Osteoblast (primary cell): ENCODE results near the gene INTS15. TPM values are rescaled to one million over a fixed set of nuclear protein-coding genes. Genes with fewer than 3 reads are reported as not detected.
A peak's percentile ranks its signal among the peaks of the same experiment; 100 is the strongest.

Experiments used
- DNase-seq: peaks from one replicate; pipeline ENCODE4 v3.0.0; 2011; ENCODE audit warnings: low spot score, mixed read lengths; ENCODE audit not compliant: insufficient read length; ENCODE audit errors: missing footprints
- H2AFZ ChIP-seq: 2 replicates; pipeline ENCODE4 v1.6.0; 2011; ENCODE audit warnings: mild to moderate bottlenecking, low read length
- H3K27ac ChIP-seq: 2 replicates; pipeline ENCODE4 v1.5.1; 2011; ENCODE audit warnings: mild to moderate bottlenecking, low read depth, low read length, moderate library complexity
- H3K27me3 ChIP-seq: 2 replicates; pipeline ENCODE4 v1.6.0; 2012; ENCODE audit warnings: mild to moderate bottlenecking, control low read depth, inconsistent platforms, low read length, moderate library complexity; ENCODE audit not compliant: insufficient read depth
- H3K36me3 ChIP-seq: 2 replicates; pipeline ENCODE4 v1.5.1; 2011; ENCODE audit warnings: mild to moderate bottlenecking, low read length, control low read depth, moderate library complexity; ENCODE audit not compliant: insufficient read depth
- H3K4me1 ChIP-seq: 2 replicates; pipeline ENCODE4 v1.5.1; 2011; ENCODE audit warnings: mild to moderate bottlenecking, low read length, control low read depth, moderate library complexity; ENCODE audit not compliant: insufficient read depth
- H3K4me2 ChIP-seq: 2 replicates; pipeline ENCODE4 v1.6.0; 2011; ENCODE audit warnings: mild to moderate bottlenecking, low read length; ENCODE audit not compliant: insufficient read depth
- H3K4me3 ChIP-seq: fragments of 200-600 bp; sonication (generic); 3 replicates; pipeline ENCODE4 v1.5.1; 2012; ENCODE audit warnings: mild to moderate bottlenecking, low read length, inconsistent platforms; ENCODE audit not compliant: insufficient read depth
- H3K79me2 ChIP-seq: 2 replicates; pipeline ENCODE4 v1.6.0; 2012; ENCODE audit warnings: mild to moderate bottlenecking, low read length, control low read depth, inconsistent platforms; ENCODE audit not compliant: insufficient read depth
- H3K9me3 ChIP-seq: 2 replicates; pipeline ENCODE4 v1.5.1; 2011; ENCODE audit warnings: low read depth, low read length, control low read depth
- H4K20me1 ChIP-seq: 2 replicates; pipeline ENCODE4 v1.6.0; 2012; ENCODE audit warnings: mild to moderate bottlenecking, low read length, control low read depth; ENCODE audit not compliant: insufficient read depth
- CTCF ChIP-seq: IDR thresholded peaks from 2 replicates; pipeline ENCODE4 v1.5.1; 2011; ENCODE audit warnings: mild to moderate bottlenecking, low read depth, low read length, moderate library complexity; ENCODE audit errors: extremely low read depth
- total RNA-seq: library from RNA; depleted of rRNA; stranded (reverse); fragments of >200 nt; gene quantifications from 2 replicates; pipeline ENCODE4 v1.2.3, GENCODE V29; 2012

Gene INTS15
- total RNA-seq, 1 donor: 11.9 TPM

DNA sequence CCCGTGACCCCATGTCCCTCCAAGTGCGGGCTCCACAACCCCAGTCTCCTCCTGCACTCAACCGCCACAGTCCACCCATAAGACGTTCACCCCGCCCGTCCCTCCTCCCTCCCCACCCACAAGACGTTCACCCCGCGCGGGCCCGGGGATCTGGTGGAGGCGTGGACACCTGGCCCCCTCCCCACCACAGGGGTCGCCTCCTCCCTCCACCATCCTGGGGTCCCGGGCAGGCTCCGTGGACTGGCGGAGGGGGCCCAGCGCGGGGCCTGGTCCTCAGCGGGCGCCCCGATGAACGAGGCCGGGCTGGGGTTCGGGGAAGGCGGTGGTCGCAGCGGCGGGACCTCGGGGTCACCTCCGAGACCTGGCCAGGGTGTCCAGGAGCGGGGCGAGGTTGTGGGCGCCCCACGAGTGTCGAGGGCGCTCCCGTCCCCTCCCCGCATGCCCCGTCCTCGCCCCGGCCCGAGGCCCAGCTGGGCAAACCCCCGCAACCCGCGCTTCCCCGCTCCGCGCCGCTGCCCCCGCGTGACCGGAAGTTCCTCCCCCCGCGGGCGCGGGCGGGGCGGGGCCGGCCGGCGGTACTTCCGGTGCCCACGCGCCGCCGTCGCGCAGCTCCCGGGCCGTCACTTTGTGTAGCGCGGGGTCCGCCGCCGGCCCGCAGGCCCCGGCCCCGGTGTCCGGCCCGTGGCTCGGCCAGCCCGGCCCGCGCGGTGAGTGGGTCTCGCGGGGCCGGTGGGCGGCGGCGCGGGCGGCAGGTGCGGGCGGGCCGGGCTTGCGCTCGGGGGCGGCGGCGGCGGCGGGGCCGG, 47.1 kb downstream of the INTS15 start, which contains the start of gene ZNF316:
ZNF316 (plus strand) TSS at position 578 of the 803 bp plus-strand sequence. CDS start 5,092 bp downstream, outside the sequence.
- Histone ChIP-seq H3K4me1 (no peaks in the 10 kb centered on the region), H3K4me2 (peak within 1 kb of the TSS; percentile 90), H4K20me1 (peaks cover 24% of the 10 kb centered on the region), H3K27ac (peak within 1 kb of the TSS; percentile 23), H3K9me3 (no peaks in the 10 kb centered on the region), H3K36me3 (peaks cover 11% of the 10 kb centered on the region), H3K27me3 (no peaks in the 10 kb centered on the region), H2AFZ (peak within 1 kb of the TSS; percentile 62), H3K79me2 (peaks cover 46% of the 10 kb centered on the region), H3K4me3 (peak within 1 kb of the TSS; percentile 81)
- peak; percentile 100 for DNase-seq
- TF ChIP-seq CTCF: no peak

GRCh38 chr7:6637544-6638229, 47.9 kb downstream of the INTS15 start:
- peak; percentile 98 for DNase-seq
- no peaks in the 10 kb centered on the region for H3K27me3 ChIP-seq
- no peak overlapping the region for H2AFZ ChIP-seq

DNA sequence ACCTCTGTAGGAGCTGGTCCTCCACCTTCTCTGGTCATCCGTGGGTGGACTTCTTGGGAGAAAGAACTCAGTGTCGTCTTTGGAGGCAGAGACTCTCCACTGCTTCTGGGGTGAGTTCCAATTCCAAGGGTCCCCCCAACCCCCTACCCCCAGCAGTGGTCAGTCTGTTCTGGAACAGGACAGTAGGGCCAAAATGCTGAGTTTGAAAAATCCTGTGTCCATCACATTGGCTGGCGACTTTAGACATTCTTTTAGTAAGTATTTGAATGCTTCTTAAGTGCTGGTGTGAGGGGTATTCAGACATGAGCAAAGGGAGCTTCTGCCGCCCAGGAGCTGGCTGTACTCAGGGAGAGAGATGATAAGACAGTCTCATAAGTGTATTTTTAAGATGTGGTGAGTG, 49.2 kb downstream of the INTS15 start:
- Histone ChIP-seq H3K4me2 (peak overlapping the region; percentile 90), H3K79me2 (peaks cover 46% of the 10 kb centered on the region)
- no peak for DNase-seq

More at GRCh38 chr7:6637544-6638229, 47.9 kb downstream of the INTS15 start:
- peak overlapping the region; percentile 90 for H3K4me2 ChIP-seq
- H3K36me3 ChIP-seq: peaks cover 13% of the 10 kb centered on the region
- peaks cover 24% of the 10 kb centered on the region for H4K20me1 ChIP-seq
- H3K4me1 ChIP-seq: no peaks in the 10 kb centered on the region
- no peaks in the 10 kb centered on the region for H3K9me3 ChIP-seq
- H3K4me3 ChIP-seq: peak overlapping the region; percentile 81
- H3K27ac ChIP-seq: no peak overlapping the region
- TF ChIP-seq CTCF: peak; percentile 20
- H3K79me2 ChIP-seq: peaks cover 46% of the 10 kb centered on the region

More for the DNA sequence above, 49.2 kb downstream of the INTS15 start:
- no peak for TF ChIP-seq CTCF
- Histone ChIP-seq H4K20me1 (peaks cover 24% of the 10 kb centered on the region), H3K9me3 (no peaks in the 10 kb centered on the region), H3K27ac (no peak overlapping the region), H3K36me3 (peaks cover 13% of the 10 kb centered on the region), H3K4me1 (no peaks in the 10 kb centered on the region), H3K27me3 (no peaks in the 10 kb centered on the region), H2AFZ (no peak overlapping the region), H3K4me3 (no peak overlapping the region)
